CD4-positive, alpha-beta T cell (primary cell): Measurements from ENCODE around the gene P4HA1. TPM values are rescaled to one million over a fixed set of nuclear protein-coding genes. Genes with fewer than 3 reads are reported as not detected.

Experiments
- ATAC-seq: fragments of 200-7000 bp; cut with Tn5 transposase; one replicate; pipeline ENCODE4 v1.10.0; 2022; ENCODE audit warnings: mild to moderate bottlenecking; ENCODE audit not compliant: poor library complexity
- CTCF ChIA-PET: fragments of 350-600 bp; sonication (Branson Sonifier 250); formaldehyde crosslinking; loops from one replicate; lab custom pipeline; 2021; ENCODE audit warnings: antibody characterized with exemption, inconsistent platforms; lab: Charles Lee
- POLR2A ChIA-PET: fragments of 350-600 bp; sonication (Branson Sonifier 250); formaldehyde crosslinking; loops from one replicate; lab custom pipeline; 2021; ENCODE audit warnings: antibody characterized with exemption, inconsistent platforms; lab: Charles Lee
- DNase-seq, 14 experiments: peaks; one replicate each; pipeline ENCODE4 v3.0.0-alpha.2; 2013 to 2020; ENCODE audit warnings: mixed read lengths in 2 of 14
- H3K27ac ChIP-seq, 2 donors: one replicate each; pipeline versions ENCODE4 v1.5.1 to v1.7.0; 2013; ENCODE audit warnings: low read length in 2 of 2, low read depth in 1 of 2, mild to moderate bottlenecking in 1 of 2
- H3K27me3 ChIP-seq, 2 experiments: 1 replicate in 1 of 2; 2 replicates in 1 of 2; pipeline versions ENCODE4 v1.6.1 to v1.7.0; 2013; ENCODE audit warnings: low read length in 2 of 2, control low read depth in 1 of 2, mild to moderate bottlenecking in 1 of 2, moderate library complexity in 1 of 2; ENCODE audit not compliant: insufficient read depth in 2 of 2, control insufficient read depth in 1 of 2
- H3K36me3 ChIP-seq: one replicate; pipeline ENCODE4 v1.6.1; 2013; ENCODE audit warnings: low read length, control low read depth; ENCODE audit not compliant: insufficient read depth
- H3K4me1 ChIP-seq: one replicate; pipeline ENCODE4 v1.6.1; 2013; ENCODE audit warnings: low read length, control low read depth; ENCODE audit not compliant: insufficient read depth
- H3K4me3 ChIP-seq: one replicate; pipeline ENCODE4 v1.5.1; 2013; ENCODE audit warnings: mild to moderate bottlenecking, low read length, moderate library complexity
- H3K9me3 ChIP-seq, 2 experiments: 1 replicate in 1 of 2; 2 replicates in 1 of 2; pipeline versions ENCODE4 v1.6.1 to v1.7.0; 2013; ENCODE audit warnings: low read length in 2 of 2, mild to moderate bottlenecking in 2 of 2, control low read depth in 1 of 2, moderate library complexity in 1 of 2; ENCODE audit not compliant: control insufficient read depth in 1 of 2, insufficient read depth in 1 of 2
- H3K27ac Mint-ChIP-seq: one replicate; pipeline ENCODE4 v1.8.0; 2020; ENCODE audit warnings: mixed read lengths
- H3K27me3 Mint-ChIP-seq: one replicate; pipeline ENCODE4 v1.8.0; 2021; ENCODE audit warnings: mixed read lengths
- H3K36me3 Mint-ChIP-seq: one replicate; pipeline ENCODE4 v1.8.0; 2021; ENCODE audit warnings: low read depth, mixed read lengths
- H3K4me1 Mint-ChIP-seq: one replicate; pipeline ENCODE4 v1.8.0; 2021; ENCODE audit warnings: low read depth, mixed read lengths
- H3K4me3 Mint-ChIP-seq: one replicate; pipeline ENCODE4 v1.8.0; 2020; ENCODE audit warnings: mild to moderate bottlenecking, mixed read lengths
- H3K9me3 Mint-ChIP-seq: one replicate; pipeline ENCODE4 v1.8.0; 2020; ENCODE audit warnings: mixed read lengths
- CTCF ChIP-seq: fragments of 200-600 bp; IDR thresholded peaks from one replicate; pipeline ENCODE4 v1.8.0; 2022; ENCODE audit warnings: antibody characterized with exemption, mild to moderate bottlenecking
- intact Hi-C, 2 experiments: fragments of 100-400 bp; cut with DNase I in 1 of 2; cut with micrococcal nuclease in 1 of 2; formaldehyde crosslinking; loops; one replicate each; pipeline versions ENCODE4 v1.15.1 to v1.9.0; 2023 to 2025; cut with DNase I, micrococcal nuclease
- total RNA-seq, 174 experiments: library from RNA in 2 of 174; stranded (reverse) in 2 of 174; gene quantifications; one replicate each; pipeline ENCODE4 v1.2.3 and lab custom pipeline; 2021 to 2026

The P4HA1 gene
- total RNA-seq, 2 experiments from 2014 or later: 9.0 to 9.1 TPM

- Histone ChIP-seq H3K36me3 (peaks cover 35% of the 10 kb centered on the region), H3K4me1 (no peaks in the 10 kb centered on the region), H3K4me3 (no peak overlapping the region), H3K27me3 (no peaks in the 10 kb centered on the region), H3K9me3 (no peaks in the 10 kb centered on the region), H3K27ac (no peak overlapping the region)
- H3K9me3 Mint-ChIP-seq: no peaks in the 10 kb centered on the region
- TF ChIP-seq CTCF: no peak
- intact Hi-C loops: no loop called here
- CTCF ChIA-PET: interaction anchor here (0.6 kb wide), 1 partner anchor 23 kb away, joined by 5 read pairs; the partner anchor contains the start of gene P4HA1
- H3K27me3 Mint-ChIP-seq: no peaks in the 10 kb centered on the region
- H3K4me3 Mint-ChIP-seq: no peak overlapping the region
- H3K27ac Mint-ChIP-seq: no peak overlapping the region
- DNase-seq: no peak
- H3K36me3 Mint-ChIP-seq: peaks cover 47% of the 10 kb centered on the region
- ATAC-seq: no peak
- POLR2A ChIA-PET: no interaction called here
- H3K4me1 Mint-ChIP-seq: peaks cover 8% of the 10 kb centered on the region
Measured at GRCh38 chr10:73073627-73074026, 23.0 kb downstream of the P4HA1 start.

- POLR2A ChIA-PET: no interaction called here
- peaks cover 56% of the 10 kb centered on the region for H3K36me3 Mint-ChIP-seq
Measured at GRCh38 chr10:73065441-73065840, 31.2 kb downstream of the P4HA1 start.

GRCh38 chr10:73061743-73062142 lies 34.9 kb downstream of the P4HA1 start:
- H3K4me3 Mint-ChIP-seq: no peak overlapping the region
- no peak overlapping the region for H3K27ac Mint-ChIP-seq
- H3K27me3 Mint-ChIP-seq: no peaks in the 10 kb centered on the region
- peaks cover 11% of the 10 kb centered on the region for H3K4me1 Mint-ChIP-seq
- H3K9me3 Mint-ChIP-seq: no peaks in the 10 kb centered on the region
- Histone ChIP-seq H3K27ac (no peak overlapping the region), H3K27me3 (no peaks in the 10 kb centered on the region), H3K36me3 (no peaks in the 10 kb centered on the region), H3K9me3 (no peaks in the 10 kb centered on the region), H3K4me3 (no peak overlapping the region), H3K4me1 (peaks cover 4% of the 10 kb centered on the region)
- intact Hi-C loops: loop anchor here (1.0 to 2.0 kb wide), 2 partner anchors 697 kb away; no protein-coding TSS in a partner anchor
- no peak for DNase-seq
- ATAC-seq: no peak
- POLR2A ChIA-PET: interaction anchor here (0.6 to 2.7 kb wide), 3 partner anchors 34 to 697 kb away, joined by 3 to 6 read pairs (median 3); no protein-coding TSS in a partner anchor
- H3K36me3 Mint-ChIP-seq: peaks cover 46% of the 10 kb centered on the region
- CTCF ChIA-PET: interaction anchor here (0.6 to 1.5 kb wide), 4 partner anchors 10 to 697 kb away, joined by 3 to 5 read pairs (median 4); no protein-coding TSS in a partner anchor
- no peak for TF ChIP-seq CTCF

More at GRCh38 chr10:73065441-73065840, 31.2 kb downstream of the P4HA1 start:
- no peaks in the 10 kb centered on the region for H3K27me3 ChIP-seq
- H3K4me1 Mint-ChIP-seq: peaks cover 7% of the 10 kb centered on the region
- no peaks in the 10 kb centered on the region for H3K9me3 ChIP-seq
- DNase-seq (no peak), ATAC-seq (no peak)
- H3K27ac Mint-ChIP-seq: no peak overlapping the region
- intact Hi-C loops: no loop called here
- no peaks in the 10 kb centered on the region for H3K27me3 Mint-ChIP-seq
- no peak for TF ChIP-seq CTCF
- peaks cover under 1% of the 10 kb centered on the region for H3K4me1 ChIP-seq
- H3K36me3 ChIP-seq: peaks cover 18% of the 10 kb centered on the region
- H3K4me3 ChIP-seq: no peak overlapping the region
- no peak overlapping the region for H3K27ac ChIP-seq
- CTCF ChIA-PET: no interaction called here
- no peaks in the 10 kb centered on the region for H3K9me3 Mint-ChIP-seq
- no peak overlapping the region for H3K4me3 Mint-ChIP-seq
